HG03097 (cell line): Measurements from ENCODE around the gene GPC2.
"Not testable (repeated sequence)": the region's sequence is repeated elsewhere in the genome, so short reads cannot be mapped to it uniquely, and the experiment has no call there.

Experiments
- ATAC-seq: cut with Tn5 transposase; IDR thresholded peaks from one replicate; pipeline ENCODE4 v1.9.1; 2021; ENCODE audit not compliant: unreplicated experiment, low FRiP score

GPC2 gene

GRCh38 chr7:100177045-100178001, at the start of gene GPC2, which contains the start of gene STAG3:
Gene GPC2, minus strand, starts transcription at chr7:100177381. Its CDS starts 182 bp downstream, at chr7:100177199.
Gene STAG3, plus strand, starts transcription at chr7:100177918. Its CDS starts 2,639 bp downstream, at chr7:100180557.
- ATAC-seq, result peak; percentile 74

GRCh38 chr7:100224891-100225290, 47.7 kb upstream of the GPC2 start:
- not testable (repeated sequence) for ATAC-seq

GRCh38 chr7:100223376-100223927, 46.3 kb upstream of the GPC2 start:
- not testable (repeated sequence) for ATAC-seq

GRCh38 chr7:100222445-100223132, 45.4 kb upstream of the GPC2 start:
- ATAC-seq, result no peak

- ATAC-seq, result no peak
Measured at GRCh38 chr7:100221767-100222444, 44.7 kb upstream of the GPC2 start.

- peak; percentile 43 for ATAC-seq
Measured at GRCh38 chr7:100221231-100221718, 44.1 kb upstream of the GPC2 start.

- ATAC-seq, result no peak
Measured at GRCh38 chr7:100220586-100221230, 43.5 kb upstream of the GPC2 start.

- ATAC-seq, result not testable (repeated sequence)
Measured at GRCh38 chr7:100219801-100220585, 42.8 kb upstream of the GPC2 start, which contains the start of gene PVRIG. Gene PVRIG, plus strand, starts transcription at chr7:100219949. Its CDS starts 22 bp downstream, at chr7:100219971.

GRCh38 chr7:100219271-100219737, 42.1 kb upstream of the GPC2 start:
- no peak for ATAC-seq

- ATAC-seq, result peak; percentile 5
Measured at GRCh38 chr7:100217934-100218333, 40.8 kb upstream of the GPC2 start.

- ATAC-seq, result no peak
Measured at GRCh38 chr7:100215895-100216294, 38.7 kb upstream of the GPC2 start.

- not testable (repeated sequence) for ATAC-seq
Measured at GRCh38 chr7:100214356-100214755, 37.2 kb upstream of the GPC2 start.

- no peak for ATAC-seq
Measured at GRCh38 chr7:100213672-100214071, 36.5 kb upstream of the GPC2 start.

- ATAC-seq, result no peak
Measured at GRCh38 chr7:100212631-100213286, 35.6 kb upstream of the GPC2 start.

GRCh38 chr7:100211342-100211780, 34.2 kb upstream of the GPC2 start:
- ATAC-seq, result peak; percentile 52

- no peak for ATAC-seq
Measured at GRCh38 chr7:100210805-100211204, 33.6 kb upstream of the GPC2 start.

GRCh38 chr7:100209493-100209892, 32.3 kb upstream of the GPC2 start:
- ATAC-seq, result no peak

GRCh38 chr7:100208911-100209408, 31.8 kb upstream of the GPC2 start:
- ATAC-seq, result peak; percentile 42
